GM19351 (cell line): ENCODE measurements around the gene SPDYE2B.
"Not testable (repeated sequence)": the region's sequence is repeated elsewhere in the genome, so short reads cannot be mapped to it uniquely, and the experiment has no call there.

ENCODE experiments used
- ATAC-seq: cut with Tn5 transposase; IDR thresholded peaks from one replicate; pipeline ENCODE4 v1.9.1; 2021; ENCODE audit warnings: mild to moderate bottlenecking, moderate library complexity; ENCODE audit not compliant: unreplicated experiment

The SPDYE2B gene

GRCh38 chr7:102649924-102650323 is at the start of gene SPDYE2B:
Gene SPDYE2B, plus strand, starts transcription at chr7:102650319. Its CDS starts 2,030 bp downstream, at chr7:102652349.
- ATAC-seq, result not testable (repeated sequence)

DNA sequence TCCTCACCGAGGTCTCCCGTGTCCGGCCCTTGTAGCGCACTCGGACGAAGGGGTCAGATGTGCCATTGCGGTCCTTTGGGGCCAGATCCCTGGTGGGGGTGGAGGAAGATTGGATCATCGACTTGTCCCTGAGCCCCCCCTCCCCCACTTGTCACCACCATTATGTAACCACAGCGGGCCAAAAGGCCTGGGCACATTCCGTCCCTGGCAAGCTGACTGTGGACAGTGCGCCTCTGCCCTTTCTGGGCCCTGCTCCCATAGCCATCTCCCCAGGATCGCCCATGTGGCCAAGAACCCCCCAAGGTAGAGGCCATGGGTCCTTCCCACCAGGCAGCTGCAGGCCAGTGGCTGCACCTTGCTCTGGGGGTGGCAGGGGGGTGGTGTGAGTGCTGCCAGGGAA is 47.8 kb upstream of the SPDYE2B start:
- ATAC-seq, result not testable (repeated sequence)

DNA sequence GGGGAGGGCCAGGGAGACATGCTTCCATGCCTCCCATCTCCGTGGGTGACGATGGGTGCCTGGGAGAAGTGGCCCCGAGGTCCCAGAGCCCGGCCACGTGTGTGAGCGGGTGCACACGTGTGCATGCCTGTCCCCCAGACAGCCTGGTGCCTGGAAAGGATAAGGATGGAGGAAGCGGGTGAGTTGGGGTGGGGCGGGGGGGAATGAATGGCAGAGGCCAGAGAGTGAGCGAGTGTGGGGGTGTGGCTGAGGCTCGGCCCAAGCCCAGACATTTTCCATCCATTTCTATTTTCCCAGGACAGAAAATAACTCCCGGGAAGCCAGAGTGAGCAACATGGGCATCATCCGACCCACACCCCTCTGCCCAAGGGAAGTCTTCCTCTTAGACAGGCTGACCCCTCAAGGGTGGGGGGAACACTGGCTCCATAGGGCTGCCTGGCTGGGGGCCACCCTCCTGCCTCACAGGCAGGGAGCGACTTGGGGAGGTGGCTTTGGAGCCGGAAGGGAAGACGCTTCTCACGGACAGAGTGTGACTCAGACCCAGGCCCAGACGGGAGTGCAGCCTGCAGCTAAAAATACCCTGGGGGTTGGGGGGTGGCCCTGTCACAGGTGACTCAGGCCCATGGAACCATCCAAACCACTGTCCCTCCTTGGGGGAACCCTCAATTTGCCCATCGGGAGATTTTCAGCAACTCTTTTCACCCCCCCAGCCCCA is 45.5 kb upstream of the SPDYE2B start:
- not testable (repeated sequence) for ATAC-seq

- not testable (repeated sequence) for ATAC-seq
Measured at GRCh38 chr7:102606848-102607247, 43.3 kb upstream of the SPDYE2B start.

- ATAC-seq, result not testable (repeated sequence)
Measured at GRCh38 chr7:102609734-102610133, 40.4 kb upstream of the SPDYE2B start.

- not testable (repeated sequence) for ATAC-seq
Measured at GRCh38 chr7:102610441-102610840, 39.7 kb upstream of the SPDYE2B start.

- ATAC-seq, result peak; percentile 38
Measured at GRCh38 chr7:102611013-102611674, 39.0 kb upstream of the SPDYE2B start.

DNA sequence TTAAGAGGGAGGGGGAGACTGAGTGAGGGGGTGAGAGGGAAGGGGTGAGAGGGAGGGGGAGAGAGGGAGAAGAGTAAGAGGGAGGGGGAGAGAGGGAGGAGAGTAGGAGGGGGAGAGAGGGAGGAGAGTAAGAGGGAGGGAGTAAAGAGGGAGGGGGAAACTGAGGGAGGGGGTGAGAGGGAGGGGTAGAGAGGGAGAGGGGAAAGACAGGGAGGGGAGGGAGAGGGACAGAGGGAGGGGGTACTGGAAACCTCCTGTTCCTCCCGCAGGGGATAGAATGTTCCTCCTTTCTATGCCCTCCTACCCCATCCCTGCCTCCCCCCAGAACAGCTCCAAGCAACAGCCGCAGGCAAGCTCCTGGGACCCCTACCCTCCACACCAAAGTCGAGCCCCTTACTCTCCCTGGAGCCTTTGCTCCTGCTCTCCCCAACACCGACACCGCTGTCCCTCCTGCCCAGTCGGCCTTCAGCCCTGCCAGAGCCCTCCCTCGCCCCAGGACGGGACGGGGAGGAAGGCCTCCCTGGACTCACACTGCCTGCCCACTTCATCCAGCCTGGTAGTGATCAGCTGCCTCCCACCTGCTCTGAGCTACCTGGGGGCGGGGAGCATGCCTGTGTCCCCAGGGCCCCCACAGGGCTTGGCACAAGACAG is 38.3 kb upstream of the SPDYE2B start:
- ATAC-seq, result not testable (repeated sequence)

GRCh38 chr7:102613575-102614345 is 36.4 kb upstream of the SPDYE2B start:
- peak; percentile 66 for ATAC-seq

GRCh38 chr7:102614346-102614697 is 35.8 kb upstream of the SPDYE2B start:
- ATAC-seq, result peak; percentile 13

- not testable (repeated sequence) for ATAC-seq
Measured at GRCh38 chr7:102614873-102615272, 35.2 kb upstream of the SPDYE2B start.

DNA sequence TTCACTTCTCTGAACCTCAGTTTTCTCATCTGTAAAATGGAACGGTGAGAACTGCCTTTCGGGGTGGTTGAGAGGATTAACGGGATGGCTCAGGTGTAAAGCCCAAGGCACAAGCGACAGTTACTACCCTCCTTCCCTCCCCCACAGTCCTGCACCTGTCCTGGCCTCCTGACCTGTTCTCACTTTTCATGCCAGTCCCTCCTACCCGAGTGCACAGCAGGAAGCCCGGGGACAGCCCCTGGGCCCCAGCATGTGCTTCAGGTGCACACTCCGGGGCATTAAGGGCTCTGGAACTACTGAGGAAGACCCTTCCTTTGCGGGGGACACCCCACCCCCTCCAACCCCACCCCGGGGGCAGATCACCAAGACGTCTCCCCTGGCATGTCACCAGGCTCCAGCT is 34.2 kb upstream of the SPDYE2B start:
- ATAC-seq, result not testable (repeated sequence)

DNA sequence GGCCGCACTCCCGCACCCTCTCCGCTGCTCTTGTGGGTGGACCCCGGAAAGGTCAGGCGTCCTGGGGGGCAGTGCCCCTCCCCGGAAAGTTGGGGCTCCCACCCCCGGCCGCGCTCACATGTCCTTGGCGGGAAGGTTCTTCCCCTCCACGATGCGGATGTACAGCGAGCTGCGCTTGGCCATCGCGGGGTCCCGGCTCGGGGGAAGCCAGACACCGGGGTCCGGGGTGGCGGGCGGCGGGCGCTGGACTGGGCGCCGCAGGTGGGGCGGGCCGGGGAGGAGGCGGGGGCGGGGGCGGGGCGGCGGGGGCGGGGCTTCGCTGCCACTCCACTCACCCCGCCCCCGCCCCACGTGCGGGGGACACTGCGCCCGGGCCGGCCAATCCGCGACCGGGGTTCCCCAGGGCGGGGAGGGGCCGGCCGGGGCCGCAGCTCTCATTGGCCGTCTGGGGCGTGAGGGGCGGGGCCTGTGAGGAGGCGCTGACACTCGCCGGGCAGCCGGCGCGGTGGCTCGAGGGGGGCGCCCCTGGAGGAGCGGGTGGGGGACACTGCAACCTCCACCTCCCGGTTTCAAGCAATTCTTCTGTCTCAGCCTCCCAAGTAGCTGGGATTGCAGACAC is 33.5 kb upstream of the SPDYE2B start, which contains the start of gene RASA4:
TSS of gene RASA4 (minus strand) at position 250 of the 619 bp plus-strand sequence. CDS start at position 183, 67 bp downstream.
- peak; percentile 66 for ATAC-seq

DNA sequence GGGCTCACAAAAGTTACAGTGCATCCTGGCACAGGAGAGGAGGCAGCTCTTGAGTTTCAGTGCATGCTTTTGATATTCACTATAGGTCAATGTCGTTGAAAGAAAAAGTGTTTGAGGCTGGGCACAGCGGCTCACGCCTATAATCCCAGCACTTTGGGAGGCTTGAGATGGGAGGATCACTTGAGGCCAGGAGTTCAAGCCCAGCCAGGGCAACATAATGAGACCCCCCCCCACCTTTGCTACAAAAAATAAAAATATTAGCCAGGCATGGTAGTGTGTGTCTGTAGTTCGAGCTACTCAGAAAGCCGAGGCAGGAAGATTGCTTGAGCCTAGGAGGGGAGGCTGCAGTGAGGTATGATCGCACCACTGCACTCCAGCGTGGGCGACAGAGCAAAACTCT is 32.0 kb upstream of the SPDYE2B start:
- ATAC-seq, result not testable (repeated sequence)

DNA sequence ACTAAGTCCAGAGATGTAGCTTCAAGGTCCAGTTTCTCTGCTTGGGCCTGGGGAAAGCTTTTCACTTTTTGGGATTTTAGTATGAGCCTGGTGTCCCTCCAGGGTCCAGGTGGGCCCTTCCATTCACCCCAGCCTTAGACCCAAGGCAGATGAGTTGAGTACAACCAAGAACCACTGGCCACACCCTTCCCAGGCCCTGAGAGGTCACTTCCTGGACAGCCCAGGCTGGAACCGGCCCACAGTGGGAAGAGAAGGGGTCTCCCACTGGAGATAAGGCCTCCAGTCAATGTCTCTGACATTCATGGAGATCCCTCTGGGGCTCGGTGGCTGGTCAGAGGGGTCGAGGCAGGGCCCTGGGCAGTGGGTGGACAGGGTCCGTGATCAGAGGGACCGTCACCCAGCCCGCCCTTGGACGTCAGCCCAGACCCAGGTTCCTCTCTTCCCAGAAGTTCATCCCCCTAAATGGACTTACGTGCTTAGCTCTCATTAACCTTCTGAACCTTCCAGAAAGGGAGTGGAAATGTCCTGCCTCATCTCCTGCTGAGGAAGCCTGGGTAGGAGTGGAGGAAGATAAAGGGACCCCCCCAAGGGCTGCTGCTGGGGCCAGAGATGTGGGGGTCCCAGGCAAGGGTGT is 22.7 kb upstream of the SPDYE2B start:
- not testable (repeated sequence) for ATAC-seq

GRCh38 chr7:102630622-102631021 is 19.5 kb upstream of the SPDYE2B start:
- ATAC-seq, result not testable (repeated sequence)

- ATAC-seq, result not testable (repeated sequence)
Measured at GRCh38 chr7:102634299-102634698, 15.8 kb upstream of the SPDYE2B start.

DNA sequence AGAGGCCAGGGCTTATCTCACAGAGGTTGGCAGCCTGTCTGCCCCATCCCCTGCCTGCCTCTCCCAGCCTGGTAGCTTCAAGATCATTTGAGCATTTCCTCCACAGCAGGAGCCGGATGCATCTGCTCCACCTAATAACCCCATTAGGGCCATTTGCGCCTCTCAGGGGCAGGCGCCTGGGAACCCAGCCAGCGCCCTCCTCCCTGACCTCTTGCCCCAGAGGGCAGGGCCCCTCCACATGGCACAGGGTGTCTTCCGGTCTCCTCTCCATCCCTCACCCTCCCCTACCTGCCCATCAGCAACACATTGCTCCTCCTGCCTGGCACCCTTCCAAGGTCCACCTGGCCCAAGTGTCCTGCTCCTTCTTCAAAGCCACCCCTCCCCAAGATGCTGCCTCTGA is 14.8 kb upstream of the SPDYE2B start:
- not testable (repeated sequence) for ATAC-seq

- ATAC-seq, result not testable (repeated sequence)
Measured at GRCh38 chr7:102636956-102637355, 13.2 kb upstream of the SPDYE2B start.

- not testable (repeated sequence) for ATAC-seq
Measured at GRCh38 chr7:102638848-102639247, 11.3 kb upstream of the SPDYE2B start.
